DMS79 (cell line): Measurements from ENCODE around the gene TECPR1.
"Not testable (repeated sequence)": the region's sequence is repeated elsewhere in the genome, so short reads cannot be mapped to it uniquely, and the experiment has no call there.

Experiments
- DNase-seq: peaks from one replicate; lab custom pipeline; 2025; lab: John Stamatoyannopoulos, UW

TECPR1 gene

DNA sequence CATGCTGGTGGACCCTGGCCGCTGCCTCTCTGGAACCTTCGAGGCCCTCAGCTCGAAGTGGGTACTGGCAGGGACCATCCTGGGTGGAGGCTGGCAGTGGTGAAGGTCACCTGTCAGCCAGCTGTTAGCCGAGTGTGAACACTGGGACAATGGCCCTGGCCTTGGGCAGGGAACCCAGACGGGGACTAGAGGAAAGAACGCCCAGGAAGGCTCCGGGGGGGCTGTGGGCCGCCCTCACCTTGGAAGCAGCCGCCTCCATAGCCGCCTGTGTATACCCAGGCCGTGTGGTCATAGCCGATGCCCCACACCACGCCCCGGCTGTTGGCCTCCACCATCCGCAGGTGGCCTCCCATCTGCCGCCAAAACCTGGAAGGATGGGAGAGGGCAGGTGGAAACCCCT, 23.2 kb downstream of the TECPR1 start:
- DNase-seq, result no peak

GRCh38 chr7:98227939-98228338, 24.1 kb downstream of the TECPR1 start:
- no peak for DNase-seq

- no peak for DNase-seq
Measured at GRCh38 chr7:98225913-98226614, 26.0 kb downstream of the TECPR1 start.

DNA sequence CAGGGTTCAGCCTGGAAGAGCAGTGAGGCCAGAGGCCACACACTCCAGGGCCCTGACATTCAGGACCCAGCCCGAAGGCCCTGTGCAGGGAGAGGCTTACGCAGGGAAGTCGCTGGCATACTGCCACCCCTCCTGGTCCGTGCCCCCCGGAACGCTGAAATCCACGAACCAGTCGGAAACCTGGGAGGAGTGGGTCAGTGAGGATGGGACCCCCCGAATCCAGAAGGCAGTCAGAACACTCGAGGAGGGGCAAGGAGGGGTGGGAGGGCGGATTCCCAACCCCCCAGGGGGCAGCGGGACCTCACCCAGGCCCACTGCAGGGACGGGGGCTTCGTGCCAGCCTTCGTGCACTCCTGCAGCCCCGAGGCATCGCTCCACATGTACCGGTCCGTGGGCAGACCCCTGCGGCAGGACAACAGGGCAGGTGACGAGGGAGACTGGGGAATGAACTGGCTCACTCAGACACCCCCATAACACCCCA, 27.3 kb downstream of the TECPR1 start:
- no peak for DNase-seq

DNA sequence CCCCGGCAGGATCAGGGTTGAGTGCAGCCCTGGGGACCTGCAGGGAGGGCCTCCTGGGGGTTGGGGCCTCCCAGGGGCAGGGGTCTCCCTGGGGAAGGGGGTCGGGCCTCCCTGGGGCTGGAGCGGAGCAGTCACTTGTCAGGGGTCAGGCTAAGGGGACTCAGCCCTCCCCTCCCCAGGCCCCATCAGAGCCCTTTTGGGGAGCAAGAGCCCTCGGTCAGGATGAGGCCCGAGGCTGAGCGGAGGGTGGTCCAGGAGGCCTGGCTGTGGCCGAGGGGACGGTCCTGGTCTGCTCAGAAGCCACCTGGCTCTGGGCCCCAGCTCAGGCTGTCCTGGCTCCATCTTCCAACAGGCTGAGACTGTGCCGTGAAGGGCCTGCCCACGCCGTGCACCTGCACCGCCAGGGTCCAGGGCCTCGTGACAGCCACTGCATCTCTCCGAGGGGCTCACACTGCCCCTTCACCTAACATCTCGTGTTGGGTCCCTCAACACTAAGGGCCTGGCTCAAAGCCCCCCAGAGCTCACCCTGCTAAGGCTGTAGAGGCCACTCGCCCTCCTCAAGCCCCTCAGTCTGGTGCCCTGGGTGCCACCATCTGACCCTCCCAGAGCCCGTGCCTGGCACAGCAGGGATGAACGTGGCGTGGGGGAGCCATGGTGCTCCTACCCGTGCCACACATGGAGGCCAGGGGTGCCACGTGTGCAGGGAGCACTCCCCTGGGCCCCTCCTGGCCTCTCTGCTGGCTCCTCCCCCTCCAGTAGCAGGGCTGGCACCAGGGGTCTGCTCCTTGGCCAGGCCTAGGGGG, 27.9 kb downstream of the TECPR1 start:
- DNase-seq, result no peak

DNA sequence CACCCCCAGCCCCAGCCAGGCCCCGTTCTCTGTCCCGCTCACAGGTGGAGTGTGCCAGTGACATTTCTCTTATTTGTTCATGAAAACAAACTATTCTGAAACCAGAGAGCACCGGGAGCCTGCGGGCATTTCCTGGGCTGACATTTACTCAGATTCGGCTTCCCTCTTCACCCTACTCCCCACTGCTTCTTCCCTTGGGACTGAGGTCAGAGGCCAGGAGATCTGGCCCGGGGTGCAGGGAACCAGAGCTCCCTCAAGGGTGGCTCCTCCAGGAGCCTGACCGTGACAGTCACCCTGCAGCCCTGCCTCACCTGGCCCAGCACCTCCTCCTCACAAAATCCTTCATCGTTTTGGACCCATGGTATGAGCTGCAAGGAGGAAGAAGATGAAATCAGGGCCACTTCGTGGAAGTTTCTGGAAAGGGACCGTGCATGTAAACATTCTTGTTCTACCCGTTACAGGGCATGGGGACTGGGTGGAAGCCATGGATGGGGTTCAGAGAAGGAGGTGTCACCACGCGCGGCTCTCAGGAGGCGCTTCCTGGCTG, 28.6 kb downstream of the TECPR1 start:
- DNase-seq, result no peak

GRCh38 chr7:98222533-98223195, 29.4 kb downstream of the TECPR1 start:
- DNase-seq, result no peak

- DNase-seq, result no peak
Measured at GRCh38 chr7:98221611-98222532, 30.2 kb downstream of the TECPR1 start.

DNA sequence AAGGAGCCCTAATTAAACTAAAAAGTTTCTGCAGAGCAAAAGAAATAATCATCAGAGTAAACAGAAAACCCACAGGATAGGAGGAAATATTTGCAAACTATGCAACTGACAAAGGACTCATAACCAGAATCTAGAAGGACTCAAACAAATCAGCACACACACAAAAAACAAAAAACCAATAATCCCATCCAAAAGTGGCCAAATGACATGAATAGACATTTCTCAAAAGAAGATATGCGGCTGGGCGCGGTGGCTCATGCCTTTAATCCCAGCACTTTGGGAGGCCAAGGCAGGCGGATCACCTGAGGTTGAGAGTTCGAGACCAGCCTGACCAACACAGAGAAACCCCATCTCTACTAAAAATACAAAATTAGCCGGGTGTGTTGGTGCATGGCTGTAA, 32.6 kb downstream of the TECPR1 start:
- not testable (repeated sequence) for DNase-seq

DNA sequence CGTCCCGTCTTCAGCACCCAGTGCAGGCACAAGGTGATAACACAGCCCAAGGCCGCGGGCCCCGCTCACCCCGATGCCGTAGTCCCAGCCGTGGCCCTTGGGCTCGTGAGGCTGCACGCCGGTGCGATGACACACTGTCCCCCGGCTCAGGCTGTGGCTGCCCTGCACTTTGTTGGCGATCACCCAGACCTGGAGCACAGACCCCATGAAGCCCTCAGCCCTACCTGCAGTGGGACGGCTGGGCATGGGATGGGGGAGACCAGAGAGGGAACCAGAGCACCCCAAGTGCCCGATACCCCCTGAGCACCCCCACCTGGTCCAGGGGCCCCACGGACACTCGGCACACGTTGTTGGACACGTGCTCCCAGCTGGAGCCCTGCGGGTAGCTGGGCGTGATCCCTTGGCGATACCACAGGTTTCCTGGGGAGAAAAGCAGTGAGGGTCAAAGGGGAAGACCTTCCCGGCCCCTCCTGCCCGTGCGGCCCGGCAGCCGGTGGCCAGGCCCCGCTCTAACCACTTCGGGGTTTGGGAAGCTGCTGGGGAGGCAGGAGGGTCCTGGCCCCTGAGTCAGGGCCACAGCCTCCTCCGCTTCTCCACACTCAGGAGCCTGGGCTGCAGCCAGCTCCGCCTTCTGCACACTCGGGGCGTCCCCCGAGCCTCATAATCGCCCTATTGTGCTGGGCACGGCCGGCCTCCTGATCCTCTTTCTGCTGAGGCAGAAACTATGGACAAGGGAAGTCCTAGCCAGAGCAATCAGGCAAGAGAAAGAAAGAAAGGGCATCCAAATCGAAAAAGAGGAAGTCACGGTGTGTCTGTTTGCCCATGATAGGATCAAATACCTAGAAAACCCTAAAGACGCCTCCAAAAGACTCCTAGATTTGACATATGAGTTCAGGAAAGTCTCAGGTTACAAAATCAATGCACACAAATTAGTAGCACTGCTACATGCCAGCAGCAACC, 34.1 kb downstream of the TECPR1 start:
- no peak for DNase-seq

DNA sequence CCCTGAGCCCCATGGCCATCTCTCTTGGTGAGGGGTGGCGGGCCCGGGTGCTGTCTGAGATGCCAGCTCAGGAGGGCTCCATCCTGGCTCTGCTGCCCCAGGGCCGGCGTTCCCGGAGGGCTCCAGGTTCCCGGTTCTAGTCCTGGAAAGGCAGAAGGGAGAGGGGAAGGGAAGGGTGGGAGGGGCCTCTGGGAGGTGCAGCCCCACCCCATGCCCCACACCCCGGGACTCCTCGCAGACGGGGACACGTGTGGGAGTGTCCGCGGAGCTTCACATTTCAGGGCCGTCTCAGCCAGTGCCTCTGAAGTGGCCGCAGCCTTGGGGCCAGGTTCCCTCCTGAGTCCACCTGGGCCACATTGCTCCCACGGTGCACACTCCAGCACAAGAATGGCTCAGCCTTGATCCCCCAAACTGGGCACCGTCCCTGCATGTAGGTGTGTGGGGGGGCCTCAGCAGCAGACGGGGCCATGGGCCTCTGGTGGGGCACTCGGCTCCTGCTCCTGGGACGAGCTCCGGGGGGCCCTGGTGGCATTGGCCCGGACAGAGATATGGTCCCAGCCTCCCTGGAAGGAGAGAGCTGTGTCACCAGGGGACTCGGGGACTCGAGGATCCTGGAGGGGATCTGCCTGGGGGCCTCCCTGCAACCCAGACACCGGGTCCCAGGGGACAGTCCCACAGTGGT, 35.0 kb downstream of the TECPR1 start:
- DNase-seq, result no peak

- DNase-seq, result no peak
Measured at GRCh38 chr7:98215561-98216495, 36.2 kb downstream of the TECPR1 start.

DNA sequence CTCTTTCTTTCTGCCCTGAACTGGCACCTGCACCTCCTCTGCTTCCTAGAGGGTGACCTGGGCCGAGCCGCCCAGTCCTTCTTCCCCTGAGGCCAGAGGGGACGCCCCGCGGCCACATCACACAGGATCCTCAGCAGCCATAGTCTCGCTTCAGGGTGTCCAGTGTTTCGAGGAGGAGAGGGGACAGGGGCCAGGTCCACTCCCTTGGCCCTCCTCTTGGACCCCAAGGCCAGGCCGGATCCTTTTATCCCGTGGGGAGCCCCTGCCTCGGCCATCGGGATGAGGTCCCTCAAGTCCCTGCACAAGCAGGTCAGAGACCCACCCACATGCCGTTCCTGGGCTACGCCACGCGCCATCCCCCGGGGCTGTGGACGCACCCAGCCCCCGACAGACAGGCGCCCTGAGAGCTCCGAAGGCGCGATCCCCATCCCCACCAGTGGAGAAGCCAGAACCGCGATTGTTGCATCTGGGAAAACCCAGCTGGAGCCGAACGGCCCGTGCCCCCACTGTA, 37.2 kb downstream of the TECPR1 start:
- no peak for DNase-seq

DNA sequence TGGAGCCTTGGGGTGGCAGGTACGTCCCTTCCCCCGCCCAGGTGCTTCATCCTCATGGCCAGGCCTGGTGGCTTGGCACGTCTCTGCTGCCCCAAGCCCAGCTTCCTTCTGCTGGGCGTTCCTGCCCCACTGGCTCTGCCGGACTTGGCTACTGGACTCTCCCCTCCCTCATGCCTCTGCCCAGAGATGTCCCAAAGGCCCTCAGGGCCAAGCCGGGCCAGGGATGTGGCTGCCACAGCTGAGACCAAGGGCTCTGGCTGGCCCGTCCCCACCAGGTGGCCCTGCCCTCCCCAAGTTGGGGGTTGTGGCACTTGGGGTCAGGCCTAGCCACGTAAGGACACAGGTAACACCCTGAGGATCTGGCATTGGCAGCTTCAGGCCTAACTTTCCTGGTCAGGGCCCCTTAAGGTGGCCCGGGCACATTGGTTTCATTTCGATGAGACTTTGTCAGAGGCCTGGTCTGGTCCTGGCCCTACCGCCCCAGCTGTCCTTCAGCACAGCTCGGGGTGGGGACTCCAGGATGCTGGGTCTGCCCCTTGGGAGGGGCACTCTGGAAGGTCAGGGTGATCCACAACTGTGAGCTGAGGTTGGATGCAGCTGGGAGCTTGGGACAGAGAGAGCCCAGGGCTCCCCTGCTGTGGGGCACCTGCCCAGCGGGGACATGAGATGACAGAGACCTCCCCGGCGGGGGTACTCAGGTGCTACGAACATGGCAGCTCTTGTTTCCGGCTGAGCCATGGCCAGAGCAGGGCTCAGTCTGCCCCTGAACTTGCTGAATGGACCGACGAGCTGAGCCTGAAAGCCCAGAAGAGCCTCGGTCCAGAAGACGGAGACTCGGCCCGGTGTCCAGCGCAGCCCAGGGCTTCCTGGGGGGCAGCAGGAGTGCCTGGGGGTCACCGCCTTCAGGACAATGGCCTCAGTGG, 37.9 kb downstream of the TECPR1 start:
- no peak for DNase-seq

DNA sequence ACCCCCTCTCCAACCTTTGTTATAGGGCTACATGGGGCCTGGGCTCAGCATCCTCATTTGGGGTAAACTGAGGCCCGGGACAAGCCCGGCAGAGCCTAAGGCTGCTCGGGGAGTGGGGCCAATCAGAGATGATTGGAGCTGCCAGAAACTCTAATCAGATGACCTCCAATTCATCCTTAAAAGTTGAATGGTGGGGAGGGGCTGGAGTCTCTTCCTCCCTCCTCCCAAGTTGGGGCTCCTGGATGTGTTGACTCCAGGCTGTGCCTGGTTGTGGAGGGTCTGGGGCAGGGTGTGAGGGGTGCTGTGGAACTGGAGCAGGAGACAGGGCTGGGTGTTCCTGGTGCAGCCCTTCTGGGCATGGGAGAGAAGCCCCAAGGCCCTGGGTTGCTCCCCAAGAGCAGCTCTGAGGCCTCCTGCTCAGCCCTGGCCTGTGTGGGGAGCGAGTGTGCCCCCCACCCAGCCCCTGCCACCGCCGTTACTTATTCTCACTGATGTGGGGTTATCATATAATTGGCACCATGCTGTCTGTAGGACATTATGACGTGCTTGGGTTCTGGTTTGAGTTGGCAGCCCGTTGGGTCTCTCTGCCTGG, 38.6 kb downstream of the TECPR1 start:
- no peak for DNase-seq

GRCh38 chr7:98212532-98213041, 39.4 kb downstream of the TECPR1 start:
- no peak for DNase-seq
